ENCODE data around the gene HOXA11.

Gene HOXA11

DNA sequence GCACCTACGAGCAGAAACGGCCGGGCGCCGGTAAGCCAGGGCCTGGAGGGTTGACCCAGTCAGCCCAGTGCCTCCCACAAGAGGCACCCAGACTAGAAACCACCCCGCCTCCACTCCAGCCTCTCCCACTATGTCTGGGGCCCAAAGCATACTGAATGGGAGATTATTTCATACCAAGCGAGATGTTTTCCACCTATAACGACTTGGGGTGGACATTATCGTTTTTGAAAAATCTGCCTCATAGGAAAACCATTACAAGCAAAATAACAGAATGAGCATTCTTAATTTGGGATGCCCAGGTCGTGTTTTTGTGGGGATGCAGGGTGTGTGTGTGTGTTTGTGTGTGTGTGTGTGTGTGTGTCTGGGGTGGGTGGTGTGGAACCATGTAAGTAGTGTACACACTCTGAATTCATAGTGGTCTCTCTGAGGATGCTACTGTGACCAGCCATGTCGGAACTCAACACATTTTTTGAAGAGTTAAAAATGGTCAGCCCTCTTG lies 39.1 kb downstream of the HOXA11 start:
- peak overlapping the region in 2 of 7 experiments; percentile 21 to 79 for H3K4me3 ChIP-seq (ENCODE audit: control insufficient read depth in 1 of 7, extremely low read depth in 1 of 7, insufficient read depth in 4 of 7, low read depth in 2 of 7, low read length in 6 of 7)
- H3K4me1 ChIP-seq (ENCODE audit: control extremely low read depth in 1 of 4, control insufficient read depth in 4 of 4, insufficient read depth in 4 of 4, low read length in 3 of 4), result peaks cover 5 to 64% (median 56%) of the 10 kb centered on the region in 4 experiments
- no peaks in the 10 kb centered on the region for H3K27me3 ChIP-seq (replicated peaks in 2 of 5; ENCODE audit: control insufficient read depth in 4 of 5, insufficient read depth in 5 of 5, low read length in 4 of 5)
- ChIA-PET POLR2A (no interaction called here), CTCF (interaction anchor here (0.9 to 9.1 kb wide), 4 partner anchors 25 to 464 kb away, joined by 3 to 87 read pairs (median 6); no protein-coding TSS in a partner anchor)
- H3K36me3 ChIP-seq (ENCODE audit: control insufficient read depth in 4 of 4, insufficient read depth in 4 of 4, low read length in 3 of 4), result peaks cover 2 to 84% (median 44%) of the 10 kb centered on the region in 4 experiments
- peaks cover 0 to 4% (median 0%) of the 10 kb centered on the region in 5 experiments for H3K9me3 ChIP-seq (ENCODE audit: control extremely low read depth in 1 of 5, control insufficient read depth in 4 of 5, insufficient read depth in 2 of 5, low read depth in 1 of 5, low read length in 4 of 5)
- H3K27ac ChIP-seq (ENCODE audit: insufficient read depth in 1 of 2, low read depth in 1 of 2, low read length in 2 of 2, poor library complexity in 1 of 2, severe bottlenecking in 2 of 2), result peak overlapping the region in 1 of 2 experiments; percentile 49
- WGBS (ENCODE audit: insufficient coverage), result 77% methylated on average over 4 of the region's 11 CpGs
- DNase-seq, result no peak

- ChIA-PET CTCF (interaction anchor here (0.6 to 9.1 kb wide), 9 partner anchors 8 to 476 kb away, joined by 3 to 87 read pairs (median 5); partner anchors contain the start of gene HOXA4), POLR2A (interaction anchor here (0.8 to 1.0 kb wide), 2 partner anchors 14 to 23 kb away, joined by 3 read pairs; no protein-coding TSS in a partner anchor)
- Histone ChIP-seq H3K4me1 (ENCODE audit: control extremely low read depth in 1 of 4, control insufficient read depth in 4 of 4, insufficient read depth in 4 of 4, low read length in 3 of 4) (peaks cover 5 to 62% (median 54%) of the 10 kb centered on the region in 4 experiments), H3K4me3 (ENCODE audit: control insufficient read depth in 1 of 7, extremely low read depth in 1 of 7, insufficient read depth in 4 of 7, low read depth in 2 of 7, low read length in 6 of 7) (peak overlapping the region in 3 of 7 experiments; percentile 5 to 79 (median 40)), H3K27me3 (replicated peaks in 2 of 5; ENCODE audit: control insufficient read depth in 4 of 5, insufficient read depth in 5 of 5, low read length in 4 of 5) (no peaks in the 10 kb centered on the region), H3K27ac (ENCODE audit: insufficient read depth in 1 of 2, low read depth in 1 of 2, low read length in 2 of 2, poor library complexity in 1 of 2, severe bottlenecking in 2 of 2) (peak overlapping the region in 1 of 2 experiments; percentile 61), H3K9me3 (ENCODE audit: control extremely low read depth in 1 of 5, control insufficient read depth in 4 of 5, insufficient read depth in 2 of 5, low read depth in 1 of 5, low read length in 4 of 5) (peaks cover 0 to 4% (median 0%) of the 10 kb centered on the region in 5 experiments), H3K36me3 (ENCODE audit: control insufficient read depth in 4 of 4, insufficient read depth in 4 of 4, low read length in 3 of 4) (peaks cover 2 to 87% (median 49%) of the 10 kb centered on the region in 4 experiments)
- WGBS (ENCODE audit: insufficient coverage), result 77% methylated on average over 29 of the region's 47 CpGs
- DNase-seq, result no peak
Measured at GRCh38 chr7:27145165-27145913, 39.7 kb downstream of the HOXA11 start.

- Histone ChIP-seq H3K4me3 (ENCODE audit: control insufficient read depth in 1 of 7, extremely low read depth in 1 of 7, insufficient read depth in 4 of 7, low read depth in 2 of 7, low read length in 6 of 7) (peak overlapping the region in 4 of 7 experiments; percentile 2 to 79 (median 22)), H3K9me3 (ENCODE audit: control extremely low read depth in 1 of 5, control insufficient read depth in 4 of 5, insufficient read depth in 2 of 5, low read depth in 1 of 5, low read length in 4 of 5) (peaks cover 0 to 4% (median 0%) of the 10 kb centered on the region in 5 experiments), H3K4me1 (ENCODE audit: control extremely low read depth in 1 of 4, control insufficient read depth in 4 of 4, insufficient read depth in 4 of 4, low read length in 3 of 4) (peaks cover 3 to 56% (median 48%) of the 10 kb centered on the region in 4 experiments), H3K27ac (ENCODE audit: insufficient read depth in 1 of 2, low read depth in 1 of 2, low read length in 2 of 2, poor library complexity in 1 of 2, severe bottlenecking in 2 of 2) (peak overlapping the region in 1 of 2 experiments; percentile 61), H3K36me3 (ENCODE audit: control insufficient read depth in 4 of 4, insufficient read depth in 4 of 4, low read length in 3 of 4) (peaks cover 2 to 89% (median 53%) of the 10 kb centered on the region in 4 experiments), H3K27me3 (replicated peaks in 2 of 5; ENCODE audit: control insufficient read depth in 4 of 5, insufficient read depth in 5 of 5, low read length in 4 of 5) (no peaks in the 10 kb centered on the region)
- POLR2A ChIA-PET, result interaction anchor here (0.6 to 1.0 kb wide), 3 partner anchors 15 to 32 kb away, joined by 3 read pairs; no protein-coding TSS in a partner anchor
- WGBS (ENCODE audit: insufficient coverage), result 44% methylated on average over 26 of the region's 31 CpGs
- DNase-seq, result no peak
- CTCF ChIA-PET, result interaction anchor here (0.6 to 9.1 kb wide), 11 partner anchors 8 to 475 kb away, joined by 3 to 87 read pairs (median 5); partner anchors contain the start of genes HOXA3 and HOXA4
Measured at GRCh38 chr7:27144781-27145164, 40.3 kb downstream of the HOXA11 start.

- Histone ChIP-seq H3K4me3 (ENCODE audit: control insufficient read depth in 1 of 7, extremely low read depth in 1 of 7, insufficient read depth in 4 of 7, low read depth in 2 of 7, low read length in 6 of 7) (peak overlapping the region in 4 of 7 experiments; percentile 5 to 79 (median 32)), H3K27ac (ENCODE audit: insufficient read depth in 1 of 2, low read depth in 1 of 2, low read length in 2 of 2, poor library complexity in 1 of 2, severe bottlenecking in 2 of 2) (peak overlapping the region in 1 of 2 experiments; percentile 61), H3K27me3 (replicated peaks in 2 of 5; ENCODE audit: control insufficient read depth in 4 of 5, insufficient read depth in 5 of 5, low read length in 4 of 5) (no peaks in the 10 kb centered on the region), H3K9me3 (ENCODE audit: control extremely low read depth in 1 of 5, control insufficient read depth in 4 of 5, insufficient read depth in 2 of 5, low read depth in 1 of 5, low read length in 4 of 5) (peaks cover 0 to 4% (median 0%) of the 10 kb centered on the region in 5 experiments), H3K36me3 (ENCODE audit: control insufficient read depth in 4 of 4, insufficient read depth in 4 of 4, low read length in 3 of 4) (peaks cover 2 to 90% (median 57%) of the 10 kb centered on the region in 4 experiments), H3K4me1 (ENCODE audit: control extremely low read depth in 1 of 4, control insufficient read depth in 4 of 4, insufficient read depth in 4 of 4, low read length in 3 of 4) (peaks cover under 1 to 52% (median 45%) of the 10 kb centered on the region in 4 experiments)
- POLR2A ChIA-PET, result interaction anchor here (0.6 to 1.0 kb wide), 2 partner anchors 24 to 32 kb away, joined by 3 read pairs; no protein-coding TSS in a partner anchor
- no peak for DNase-seq
- WGBS (ENCODE audit: insufficient coverage), result 85% methylated on average over 32 of the region's 40 CpGs
- CTCF ChIA-PET, result interaction anchor here (0.6 to 9.1 kb wide), 17 partner anchors 8 to 1251 kb away, joined by 3 to 87 read pairs (median 4); partner anchors contain the start of genes HOXA3 and HOXA4
Measured at GRCh38 chr7:27143950-27144780, 40.9 kb downstream of the HOXA11 start.

DNA sequence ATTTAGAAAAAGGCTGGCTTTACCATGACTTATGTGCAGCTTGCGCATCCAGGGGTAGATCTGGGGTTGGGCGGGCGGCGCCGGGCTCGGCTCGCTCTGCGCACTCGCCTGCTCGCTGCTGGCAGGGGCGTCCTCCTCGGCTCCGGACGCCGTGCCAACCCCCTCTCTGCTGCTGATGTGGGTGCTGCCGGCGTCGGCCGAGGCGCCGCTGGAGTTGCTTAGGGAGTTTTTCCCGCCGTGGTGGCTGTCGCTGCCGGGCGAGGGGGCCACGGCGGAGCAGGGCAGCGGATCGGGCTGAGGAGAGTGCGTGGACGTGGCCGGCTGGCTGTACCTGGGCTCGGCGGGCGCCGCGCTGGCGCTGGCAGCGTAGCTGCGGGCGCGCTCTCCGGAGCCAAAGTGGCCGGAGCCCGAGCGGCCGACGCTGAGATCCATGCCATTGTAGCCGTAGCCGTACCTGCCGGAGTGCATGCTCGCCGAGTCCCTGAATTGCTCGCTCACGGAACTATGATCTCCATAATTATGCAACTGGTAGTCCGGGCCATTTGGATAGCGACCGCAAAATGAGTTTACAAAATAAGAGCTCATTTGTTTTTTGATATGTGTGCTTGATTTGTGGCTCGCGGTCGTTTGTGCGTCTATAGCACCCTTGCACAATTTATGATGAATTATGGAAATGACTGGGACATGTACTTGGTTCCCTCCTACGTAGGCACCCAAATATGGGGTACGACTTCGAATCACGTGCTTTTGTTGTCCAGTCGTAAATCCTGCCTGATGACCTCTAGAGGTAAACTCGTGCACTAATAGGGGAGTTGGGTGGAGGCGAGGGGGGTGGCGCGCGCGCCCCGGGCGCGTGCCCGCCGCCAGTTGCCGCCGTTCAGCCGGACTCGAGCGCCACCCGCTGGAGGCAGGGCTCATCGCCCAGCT lies 41.7 kb downstream of the HOXA11 start, which contains the start of gene HOXA5:
Gene HOXA5 (minus strand): TSS at position 659 of the 927 bp plus-strand sequence. CDS start 74 bp downstream, at position 585.
- peak within 1 kb of the TSS in 1 of 2 experiments; percentile 61 for H3K27ac ChIP-seq (ENCODE audit: insufficient read depth in 1 of 2, low read depth in 1 of 2, low read length in 2 of 2, poor library complexity in 1 of 2, severe bottlenecking in 2 of 2)
- H3K27me3 ChIP-seq (replicated peaks in 2 of 5; ENCODE audit: control insufficient read depth in 4 of 5, insufficient read depth in 5 of 5, low read length in 4 of 5), result no peaks in the 10 kb centered on the region
- H3K4me1 ChIP-seq (ENCODE audit: control extremely low read depth in 1 of 4, control insufficient read depth in 4 of 4, insufficient read depth in 4 of 4, low read length in 3 of 4), result peaks cover 0 to 47% (median 44%) of the 10 kb centered on the region in 4 experiments
- ChIA-PET POLR2A (interaction anchor here (0.8 kb wide), 1 partner anchor 8 kb away, joined by 3 read pairs; no protein-coding TSS in a partner anchor), CTCF (interaction anchor here (0.6 to 9.1 kb wide), 15 partner anchors 9 to 1250 kb away, joined by 3 to 87 read pairs (median 4); partner anchors contain the start of gene HOXA3)
- 82% methylated on average over 65 of the region's 86 CpGs for WGBS (ENCODE audit: insufficient coverage)
- H3K4me3 ChIP-seq (ENCODE audit: control insufficient read depth in 1 of 7, extremely low read depth in 1 of 7, insufficient read depth in 4 of 7, low read depth in 2 of 7, low read length in 6 of 7), result peak within 1 kb of the TSS; percentile 5 to 79 (median 46)
- H3K36me3 ChIP-seq (ENCODE audit: control insufficient read depth in 4 of 4, insufficient read depth in 4 of 4, low read length in 3 of 4), result peaks cover 2 to 89% (median 62%) of the 10 kb centered on the region in 4 experiments
- peak; percentile 69 to 92 (median 90) for DNase-seq
- H3K9me3 ChIP-seq (ENCODE audit: control extremely low read depth in 1 of 5, control insufficient read depth in 4 of 5, insufficient read depth in 2 of 5, low read depth in 1 of 5, low read length in 4 of 5), result peaks cover 0 to 4% (median 0%) of the 10 kb centered on the region in 5 experiments
